NCI-H187 (cell line): Measurements from ENCODE around the gene LIN7B.
"Not testable (repeated sequence)": the region's sequence is repeated elsewhere in the genome, so short reads cannot be mapped to it uniquely, and the experiment has no call there.

Experiments
- DNase-seq, 2 experiments: peaks; one replicate each; lab custom pipeline; 2025; lab: John Stamatoyannopoulos, UW

The LIN7B gene

DNA sequence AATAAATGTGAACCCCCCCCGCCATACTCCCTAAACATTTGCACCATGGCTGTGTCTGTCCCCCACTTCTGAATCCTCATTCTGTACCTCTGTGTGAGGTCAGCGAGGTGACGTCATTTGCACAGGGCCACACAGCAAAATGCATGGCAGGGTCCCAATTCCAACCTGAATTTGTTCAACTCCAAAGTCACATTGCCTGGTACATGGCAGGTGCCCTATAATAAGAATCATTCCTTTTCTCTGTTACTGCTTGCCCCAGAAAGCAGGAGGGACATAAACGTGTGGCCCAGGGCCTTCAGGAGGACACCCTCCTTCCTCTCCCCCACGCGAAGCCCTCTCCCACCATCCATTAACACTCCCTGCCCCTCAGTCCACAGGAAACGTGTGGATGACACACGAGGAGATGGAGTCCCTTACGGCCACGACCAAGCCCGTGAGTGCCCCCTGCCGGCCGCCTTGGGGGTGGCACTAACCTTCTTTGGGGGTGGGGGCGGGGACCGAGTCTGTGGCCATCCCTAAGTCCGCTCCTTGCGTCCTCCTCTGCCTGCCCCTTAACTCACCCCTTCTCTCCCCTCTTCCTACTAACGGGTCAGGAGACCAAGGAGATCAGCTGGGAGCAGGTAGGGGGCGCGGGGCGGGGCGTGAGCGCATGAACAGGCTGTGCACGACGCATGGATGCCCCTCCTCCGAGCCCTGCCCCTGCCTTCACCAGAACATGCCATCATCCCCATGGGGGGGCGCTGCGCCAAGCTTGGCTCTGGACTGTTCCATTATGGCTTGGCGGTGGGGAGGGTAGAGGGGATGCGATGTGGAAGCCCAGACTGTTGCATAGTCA is 31.6 kb downstream of the LIN7B start:
- peak; percentile 35 to 38 for DNase-seq

DNA sequence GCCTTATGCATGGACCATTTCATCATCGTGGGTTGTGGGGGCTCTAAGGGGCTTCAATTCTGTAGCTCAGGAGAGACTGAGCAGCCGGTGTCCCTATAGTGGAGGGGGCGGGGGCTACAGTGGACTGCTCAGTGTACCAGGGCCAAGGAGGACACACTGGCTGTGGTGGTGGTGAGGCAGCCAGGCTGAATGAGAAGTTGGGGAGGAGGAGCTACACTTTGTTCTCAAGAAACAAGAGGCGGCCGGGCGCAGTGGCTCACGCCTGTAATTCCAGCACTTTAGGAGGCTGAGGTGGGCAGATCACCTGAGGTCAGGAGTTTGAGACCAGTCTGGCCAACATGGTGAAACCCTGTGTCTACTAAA is 32.2 kb downstream of the LIN7B start:
- DNase-seq: not testable (repeated sequence)

GRCh38 chr19:49148044-49148682 is 34.0 kb downstream of the LIN7B start:
- DNase-seq: no peak

DNA sequence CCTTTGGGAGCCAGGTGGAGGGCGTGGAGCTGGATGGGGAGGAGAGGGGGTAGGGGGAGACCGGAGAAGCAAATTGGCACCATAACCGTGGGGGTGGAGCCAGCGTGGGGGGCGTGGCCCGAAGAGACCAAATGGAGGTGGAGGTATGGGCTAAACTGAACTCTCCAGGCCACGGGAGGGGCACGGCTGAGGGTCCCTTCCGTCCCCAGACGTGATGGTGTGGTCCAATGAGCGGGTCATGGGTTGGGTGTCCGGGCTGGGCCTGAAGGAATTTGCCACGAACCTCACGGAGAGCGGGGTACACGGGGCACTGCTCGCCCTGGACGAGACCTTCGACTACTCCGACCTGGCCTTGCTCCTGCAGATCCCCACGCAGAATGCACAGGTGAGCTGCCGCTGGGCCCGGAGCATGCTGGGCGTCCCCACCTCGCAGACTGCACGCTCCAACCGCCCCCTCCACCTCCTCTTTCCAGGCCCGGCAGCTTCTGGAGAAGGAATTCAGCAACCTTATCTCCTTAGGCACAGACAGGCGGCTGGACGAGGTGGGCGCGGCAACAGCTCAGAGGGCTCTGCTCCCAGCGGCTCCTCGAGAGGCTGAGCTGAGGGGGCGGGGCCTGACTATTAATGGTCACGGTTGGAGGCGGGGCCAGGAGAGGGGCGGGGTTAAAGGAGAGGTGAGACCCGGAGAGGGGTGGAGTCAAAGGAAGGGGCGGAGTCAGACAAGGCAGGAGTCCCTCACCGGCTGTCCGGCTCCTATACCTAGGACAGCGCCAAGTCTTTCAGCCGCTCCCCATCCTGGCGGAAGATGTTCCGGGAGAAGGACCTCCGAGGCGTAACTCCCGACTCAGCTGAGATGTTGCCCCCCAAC is 34.8 kb downstream of the LIN7B start:
- DNase-seq: peak; percentile 99

DNA sequence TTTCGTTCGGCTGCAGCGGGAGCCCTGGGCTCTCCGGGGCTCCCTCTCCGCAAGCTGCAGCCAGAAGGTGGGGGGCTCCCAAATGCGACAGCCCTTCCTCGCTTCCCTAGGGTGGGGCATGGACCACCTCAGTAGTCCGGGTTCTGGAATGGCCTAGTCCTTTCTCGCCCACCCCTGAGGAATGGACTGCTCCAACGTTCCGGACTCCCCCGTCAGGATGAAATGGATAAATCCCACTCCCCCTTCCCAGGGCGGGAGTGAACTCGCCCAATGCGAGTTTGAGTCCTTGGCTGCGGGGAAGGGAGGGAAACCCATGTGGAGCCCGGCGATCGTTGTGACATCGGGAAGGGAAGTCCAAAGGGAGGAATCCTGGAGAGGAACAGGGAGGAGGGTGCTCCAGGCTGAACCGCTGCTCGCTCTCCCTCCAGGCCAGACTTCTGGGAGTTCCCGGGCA is 35.5 kb downstream of the LIN7B start:
- peak; percentile 55 to 94 for DNase-seq

- DNase-seq: peak; percentile 90 to 96
These were observed 36.2 kb downstream of the LIN7B start for GRCh38 chr19:49150106-49150943.

DNA sequence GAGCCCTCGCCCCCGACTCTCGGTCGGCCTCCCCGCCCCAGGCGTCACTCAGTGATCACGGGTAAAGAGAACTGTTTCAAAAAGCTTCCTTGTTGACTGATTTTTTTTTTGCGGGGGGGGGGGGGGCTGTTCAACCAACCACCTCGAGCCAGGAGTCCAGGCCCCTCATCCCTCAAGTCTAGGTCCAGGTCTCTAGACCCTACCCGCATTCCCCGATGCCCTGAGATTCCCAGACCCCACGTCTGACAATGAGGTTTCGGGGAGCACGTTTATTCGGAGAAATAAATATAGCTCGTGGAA is 36.7 kb downstream of the LIN7B start:
- no peak for DNase-seq

- DNase-seq: peak; percentile 96 to 99
These were observed 37.3 kb downstream of the LIN7B start for GRCh38 chr19:49151267-49152118.

- no peak for DNase-seq
These were observed 38.0 kb downstream of the LIN7B start for GRCh38 chr19:49152119-49152550.

DNA sequence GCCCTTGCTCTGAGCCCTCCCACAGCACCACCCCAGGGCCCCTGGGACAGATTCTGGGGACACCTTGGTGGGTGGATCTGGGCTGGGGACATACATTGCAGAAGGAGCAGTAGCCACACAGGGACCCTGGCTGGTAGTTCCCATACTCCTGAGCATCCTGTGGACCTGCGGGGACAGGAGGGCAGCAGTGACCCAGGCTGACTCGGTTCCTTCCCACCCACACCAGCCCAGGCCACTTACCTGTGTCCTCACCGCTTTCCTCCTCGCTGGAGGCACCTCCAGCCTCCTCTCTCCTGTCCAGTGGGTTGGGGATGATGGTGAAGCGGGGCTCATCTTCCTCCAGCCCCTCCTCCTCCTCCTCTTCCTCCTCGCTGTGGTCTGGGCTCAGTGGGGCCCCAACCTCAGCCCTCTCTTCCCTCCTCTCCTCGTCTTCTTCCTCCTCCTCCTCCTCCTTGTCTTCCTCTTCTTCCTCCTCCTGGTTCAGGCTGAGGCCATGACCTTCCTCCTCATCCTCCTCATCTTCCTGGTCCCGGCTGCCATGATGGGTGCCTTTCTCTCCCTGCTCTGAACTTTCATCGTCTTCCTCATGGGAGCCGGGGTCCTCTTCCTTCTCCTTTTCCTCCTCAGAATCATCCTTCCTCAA is 39.1 kb downstream of the LIN7B start:
- no peak for DNase-seq

DNA sequence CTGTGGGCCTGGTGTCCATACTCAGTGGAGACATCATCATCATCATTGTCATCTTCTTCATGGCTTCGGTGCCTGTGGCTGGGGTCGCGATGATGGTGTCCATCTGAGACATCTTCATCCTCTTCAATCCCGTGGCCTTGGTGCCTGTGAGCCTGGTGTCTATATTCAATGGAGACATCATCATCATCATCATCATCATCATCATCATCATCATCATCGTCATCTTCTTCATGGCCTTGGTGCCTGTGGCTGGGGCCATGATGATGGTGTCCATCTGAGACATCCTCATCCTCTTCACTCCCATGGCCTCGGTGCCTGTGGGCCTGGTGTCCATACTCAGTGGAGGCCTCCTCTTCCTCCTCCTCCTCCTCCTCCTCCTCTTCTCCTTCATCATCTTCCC is 40.1 kb downstream of the LIN7B start:
- DNase-seq: no peak

DNA sequence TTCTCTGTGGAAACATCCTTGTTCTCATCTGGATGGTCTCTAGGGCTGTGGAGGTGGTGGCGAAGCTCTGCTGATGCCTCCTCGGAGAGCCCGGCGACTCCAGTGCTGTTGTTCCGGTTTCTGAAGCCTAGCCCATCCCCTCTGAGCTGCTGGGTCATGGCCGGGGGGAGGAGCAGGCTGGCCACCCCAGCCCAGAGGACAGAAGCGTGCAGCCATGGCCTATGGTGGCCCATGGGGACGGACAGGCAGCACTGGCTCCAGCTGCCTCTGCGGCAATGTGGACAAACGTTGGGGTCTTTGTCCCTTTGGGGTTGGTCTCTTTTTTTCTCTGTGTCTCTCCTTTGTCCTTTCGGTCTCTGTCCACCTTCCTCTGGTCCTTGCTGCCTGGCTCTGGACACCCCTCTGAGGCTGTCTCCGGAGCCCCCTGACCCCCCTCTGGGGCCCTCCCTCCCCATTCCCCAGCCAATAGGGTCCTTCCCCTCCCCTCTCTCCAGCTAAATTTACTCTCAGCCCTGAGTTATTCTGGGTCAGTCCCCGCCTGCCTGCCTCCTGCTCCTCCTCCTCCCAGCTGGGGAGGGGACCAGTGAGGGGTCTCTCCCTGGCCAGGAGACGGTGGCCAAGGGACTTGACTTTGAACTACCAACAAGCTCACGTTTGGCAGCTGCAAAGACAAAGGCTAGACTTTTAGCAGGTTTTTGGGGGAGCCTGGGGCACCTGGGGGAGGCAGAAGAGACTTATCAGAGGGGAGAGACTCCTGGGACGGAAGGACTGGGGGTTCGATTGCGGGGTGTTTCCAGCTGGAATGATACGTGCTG is 41.0 kb downstream of the LIN7B start, which contains the start of gene HRC:
Gene HRC, minus strand, starts transcription at position 392 of the 815 bp plus-strand sequence. Its CDS starts 159 bp downstream, at position 233.
- no peak for DNase-seq

GRCh38 chr19:49155820-49156346 is 41.7 kb downstream of the LIN7B start:
- no peak for DNase-seq

DNA sequence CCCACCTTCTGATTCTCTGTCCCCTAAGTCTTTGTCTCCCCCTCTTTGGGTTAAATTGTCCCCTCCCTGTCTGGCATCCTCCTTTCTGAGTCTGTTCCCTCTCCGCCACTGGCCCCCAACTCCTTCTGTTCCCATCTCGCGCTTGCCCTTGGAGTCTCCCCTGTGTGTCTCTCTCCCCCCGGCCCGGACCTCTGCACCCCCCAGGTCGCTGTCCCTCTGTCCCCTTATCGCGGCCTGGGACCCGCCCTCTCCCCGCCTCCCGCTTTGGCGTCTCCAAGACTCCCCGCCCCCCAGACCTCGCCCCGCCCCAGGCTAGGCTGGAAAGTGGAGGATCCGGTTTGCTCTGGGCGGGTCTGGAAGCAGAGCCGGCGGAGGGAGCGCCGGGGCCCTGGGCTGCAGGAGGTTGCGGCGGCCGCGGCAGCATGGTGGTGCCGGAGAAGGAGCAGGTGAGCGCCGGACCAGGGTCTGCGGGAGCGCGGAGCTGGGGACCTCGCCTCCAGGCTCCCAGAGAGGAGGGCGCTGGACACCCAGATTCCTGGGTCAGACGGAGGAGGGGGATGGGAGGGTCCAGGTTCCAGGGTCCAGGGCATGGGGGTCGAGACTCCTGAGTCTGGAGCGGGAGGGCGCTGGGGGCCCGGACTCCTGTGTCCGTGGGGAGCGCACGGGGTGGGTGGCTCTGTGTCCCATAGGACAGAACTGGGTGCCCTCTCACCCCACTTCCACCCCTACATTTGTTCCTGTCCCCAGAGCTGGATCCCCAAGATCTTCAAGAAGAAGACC is 43.5 kb downstream of the LIN7B start, which contains the start of gene TRPM4:
Gene TRPM4, plus strand, starts transcription at position 348 of the 780 bp plus-strand sequence. Its CDS starts 75 bp downstream, at position 423.
- DNase-seq: peak; percentile 76 to 90

GRCh38 chr19:49160450-49161189 is 46.5 kb downstream of the LIN7B start:
- no peak for DNase-seq

GRCh38 chr19:49161987-49162386 is 47.8 kb downstream of the LIN7B start:
- DNase-seq: no peak

GRCh38 chr19:49165111-49165750 is 51.1 kb downstream of the LIN7B start:
- DNase-seq: no peak
